Natural killer cell (primary cell): Measurements from ENCODE around the gene PNMA8B. TPM values are rescaled to one million over a fixed set of nuclear protein-coding genes. Genes with fewer than 3 reads are reported as not detected.

Source experiments
- ATAC-seq, 3 donors: fragments of 150-1000 bp in 2 of 3; fragments of 200-7000 bp in 1 of 3; cut with Tn5 transposase; 1 replicate in 1 of 3; 2 replicates in 2 of 3; pipeline ENCODE4 v1.10.0; 2021; ENCODE audit warnings: mild to moderate bottlenecking in 2 of 3, moderate library complexity in 2 of 3
- DNase-seq, 2 donors: peaks; one replicate each; pipeline versions ENCODE4 v3.0.0 to v3.0.0-alpha.2; 2013 to 2021; ENCODE audit warnings: mixed read lengths in 1 of 2
- H3K27ac ChIP-seq: one replicate; pipeline ENCODE4 v1.5.1; 2013; ENCODE audit warnings: mild to moderate bottlenecking, low read length
- H3K27me3 ChIP-seq: one replicate; pipeline ENCODE4 v1.6.1; 2013; ENCODE audit warnings: low read length; ENCODE audit not compliant: control insufficient read depth, insufficient read depth
- H3K36me3 ChIP-seq: one replicate; pipeline ENCODE4 v1.6.1; 2013; ENCODE audit warnings: low read length; ENCODE audit not compliant: control insufficient read depth, insufficient read depth
- H3K4me1 ChIP-seq: one replicate; pipeline ENCODE4 v1.6.1; 2013; ENCODE audit warnings: low read length; ENCODE audit not compliant: control insufficient read depth, insufficient read depth
- H3K4me3 ChIP-seq: one replicate; pipeline ENCODE4 v1.5.1; 2013; ENCODE audit warnings: low read length
- H3K9me3 ChIP-seq: one replicate; pipeline ENCODE4 v1.6.1; 2013; ENCODE audit warnings: low read length; ENCODE audit not compliant: control insufficient read depth, insufficient read depth
- H3K27ac Mint-ChIP-seq, 2 donors: one replicate each; pipeline ENCODE4 v1.8.0; 2022; ENCODE audit warnings: mild to moderate bottlenecking in 2 of 2, mixed read lengths in 2 of 2, moderate library complexity in 1 of 2
- H3K27me3 Mint-ChIP-seq, 2 donors: one replicate each; pipeline ENCODE4 v1.8.0; 2022; ENCODE audit warnings: low read depth in 2 of 2, mixed read lengths in 2 of 2
- H3K36me3 Mint-ChIP-seq: one replicate; pipeline ENCODE4 v1.8.0; 2022; ENCODE audit warnings: mixed read lengths
- H3K4me1 Mint-ChIP-seq, 2 donors: one replicate each; pipeline ENCODE4 v1.8.0; 2022; ENCODE audit warnings: mixed read lengths in 2 of 2
- H3K4me3 Mint-ChIP-seq: one replicate; pipeline ENCODE4 v1.8.0; 2022; ENCODE audit warnings: mild to moderate bottlenecking, moderate library complexity, mixed read lengths
- H3K9me3 Mint-ChIP-seq, 2 donors: one replicate each; pipeline ENCODE4 v1.8.0; 2022; ENCODE audit warnings: mixed read lengths in 2 of 2
- CTCF ChIP-seq: fragments of 200-600 bp; IDR thresholded peaks from one replicate; pipeline ENCODE4 v1.8.0; 2022; ENCODE audit warnings: antibody characterized with exemption
- WGBS: methylation state at CpG from one replicate; pipeline ENCODE4 v1.1.7; 2013; ENCODE audit warnings: missing lambda C conversion rate; ENCODE audit not compliant: insufficient coverage; 5-methylcytosine and 5-hydroxymethylcytosine counted together
- intact Hi-C: fragments of 100-400 bp; cut with micrococcal nuclease; formaldehyde crosslinking; loops from one replicate; pipeline ENCODE4 v1.14.2; 2022
- total RNA-seq, 4 donors: library from RNA; stranded (reverse); fragments of 120-200 nt in 1 of 4; gene quantifications; one replicate each; pipeline versions ENCODE4 v1.2.3 to v1.2.4, GENCODE V29; 2013 to 2022

Gene PNMA8B
- total RNA-seq, 3 donors from 2014 or later (not counting 1 experiment from before 2014, with no cell fraction given), result 0.08 to 0.09 TPM; not detected in 1

DNA sequence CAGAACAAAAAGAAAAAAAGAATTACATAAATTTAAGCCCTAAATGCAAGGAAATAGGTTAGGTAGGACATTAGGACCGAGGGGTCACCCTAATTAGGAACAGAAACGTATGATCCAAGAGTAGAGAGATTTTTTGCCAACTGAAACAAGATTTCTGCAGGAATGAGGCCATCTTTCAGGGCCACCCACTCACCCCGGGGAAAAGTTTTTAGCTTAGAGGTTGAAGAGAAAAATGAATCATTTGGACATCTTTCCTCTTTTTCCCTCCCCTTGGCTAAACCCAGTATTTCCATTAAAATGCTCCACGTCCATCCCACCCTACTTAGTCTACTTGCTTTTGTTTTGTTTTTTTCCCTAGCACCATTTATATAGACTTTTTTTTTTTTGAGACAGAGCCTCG is 13.7 kb downstream of the PNMA8B start:
- H3K4me3 Mint-ChIP-seq, result no peak overlapping the region
- ATAC-seq (no peak), DNase-seq (no peak)
- no peak overlapping the region for H3K27ac Mint-ChIP-seq
- H3K4me1 ChIP-seq, result no peaks in the 10 kb centered on the region
- H3K27me3 Mint-ChIP-seq, result peaks cover 30 to 46% of the 10 kb centered on the region in 2 donors
- no peak for TF ChIP-seq CTCF
- no peaks in the 10 kb centered on the region for H3K4me1 Mint-ChIP-seq
- H3K9me3 Mint-ChIP-seq, result no peaks in the 10 kb centered on the region
- H3K4me3 ChIP-seq, result no peak overlapping the region
- intact Hi-C loops, result no loop called here
- H3K27ac ChIP-seq, result no peak overlapping the region
- H3K36me3 ChIP-seq, result no peaks in the 10 kb centered on the region
- WGBS, result 63% methylated on average over 4 of the region's 5 CpGs
- no peaks in the 10 kb centered on the region for H3K9me3 ChIP-seq
- no peaks in the 10 kb centered on the region for H3K36me3 Mint-ChIP-seq
- H3K27me3 ChIP-seq, result peaks cover 2% of the 10 kb centered on the region

DNA sequence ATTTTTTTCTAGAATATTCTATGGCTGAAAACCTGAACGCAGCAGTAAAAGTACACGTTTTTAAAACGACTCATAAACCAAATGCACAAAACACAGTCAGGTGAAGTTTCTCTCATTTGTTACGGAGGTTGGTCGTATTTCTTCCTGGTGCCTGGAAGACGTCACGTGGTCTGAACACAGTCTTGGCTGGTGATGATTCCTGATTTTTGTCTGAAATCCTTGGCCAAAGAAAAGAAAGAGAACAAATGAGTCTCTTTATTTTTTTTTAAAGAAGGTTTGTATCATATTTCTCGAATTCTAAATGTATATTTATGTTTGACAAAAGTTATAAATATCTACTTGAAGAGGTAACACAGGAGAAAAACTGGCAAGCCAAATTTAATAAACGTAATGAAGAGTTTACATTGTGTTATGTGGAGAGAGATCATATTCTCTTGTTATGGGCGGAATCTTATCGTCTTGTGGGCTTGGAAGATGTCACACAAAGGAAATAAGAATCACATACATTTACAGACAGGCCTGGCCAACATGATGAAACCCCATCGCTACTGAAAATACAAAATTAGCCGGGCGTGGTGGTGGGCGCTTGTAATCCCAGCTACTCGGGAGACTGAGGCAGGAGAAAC is 14.3 kb downstream of the PNMA8B start:
- WGBS, result 81% methylated on average over 13 of the region's 16 CpGs
- H3K27ac Mint-ChIP-seq, result no peak overlapping the region
- Histone ChIP-seq H3K4me3 (no peak overlapping the region), H3K27ac (no peak overlapping the region), H3K9me3 (no peaks in the 10 kb centered on the region), H3K36me3 (no peaks in the 10 kb centered on the region), H3K27me3 (peaks cover 2% of the 10 kb centered on the region), H3K4me1 (no peaks in the 10 kb centered on the region)
- DNase-seq (no peak), ATAC-seq (no peak)
- intact Hi-C loops, result no loop called here
- peaks cover 23 to 40% of the 10 kb centered on the region in 2 donors for H3K27me3 Mint-ChIP-seq
- no peaks in the 10 kb centered on the region for H3K36me3 Mint-ChIP-seq
- H3K4me3 Mint-ChIP-seq, result no peak overlapping the region
- TF ChIP-seq CTCF, result no peak
- no peaks in the 10 kb centered on the region for H3K4me1 Mint-ChIP-seq
- no peaks in the 10 kb centered on the region for H3K9me3 Mint-ChIP-seq

DNA sequence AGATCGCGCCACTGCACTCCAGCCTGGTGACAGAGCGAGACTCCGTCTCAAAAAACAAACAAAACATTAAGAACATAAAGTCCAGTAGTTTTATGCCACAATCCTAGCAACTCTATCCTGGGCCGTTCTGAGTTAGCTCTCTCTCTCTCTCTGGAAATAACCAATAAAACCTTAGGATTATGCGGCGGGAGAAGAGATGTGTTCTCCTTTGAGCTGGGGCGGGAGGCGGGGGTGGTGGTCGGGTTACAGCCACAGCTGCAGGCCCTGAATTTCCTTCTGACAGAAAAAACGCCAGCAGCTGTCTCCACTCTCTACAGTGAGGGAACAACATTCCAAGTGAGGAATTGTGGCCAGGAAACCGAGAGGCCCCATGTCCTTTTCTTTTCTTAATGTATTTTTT is 15.3 kb downstream of the PNMA8B start:
- TF ChIP-seq CTCF, result no peak
- Histone ChIP-seq H3K36me3 (no peaks in the 10 kb centered on the region), H3K4me1 (no peaks in the 10 kb centered on the region), H3K27ac (no peak overlapping the region), H3K27me3 (peaks cover 2% of the 10 kb centered on the region), H3K4me3 (no peak overlapping the region), H3K9me3 (no peaks in the 10 kb centered on the region)
- no peak for ATAC-seq
- Mint-ChIP-seq H3K27me3 (peaks cover 20 to 37% of the 10 kb centered on the region in 2 donors), H3K9me3 (no peaks in the 10 kb centered on the region), H3K27ac (no peak overlapping the region), H3K4me3 (no peak overlapping the region), H3K36me3 (no peaks in the 10 kb centered on the region), H3K4me1 (no peaks in the 10 kb centered on the region)
- intact Hi-C loops, result no loop called here
- no peak for DNase-seq
- 73% methylated on average over 11 of the region's 12 CpGs for WGBS
